GM18519 (cell line): ENCODE data around the gene ZFP36L2.

Source experiments
- ATAC-seq: cut with Tn5 transposase; IDR thresholded peaks from one replicate; pipeline ENCODE4 v1.9.1; 2021; ENCODE audit warnings: mild to moderate bottlenecking, moderate library complexity; ENCODE audit not compliant: unreplicated experiment, low FRiP score

Gene ZFP36L2

GRCh38 chr2:43226558-43226954 is at the start of gene ZFP36L2:
Gene ZFP36L2, minus strand, starts transcription at chr2:43226606. Its CDS starts 291 bp downstream, at chr2:43226315.
- ATAC-seq, result peak; percentile 46

DNA sequence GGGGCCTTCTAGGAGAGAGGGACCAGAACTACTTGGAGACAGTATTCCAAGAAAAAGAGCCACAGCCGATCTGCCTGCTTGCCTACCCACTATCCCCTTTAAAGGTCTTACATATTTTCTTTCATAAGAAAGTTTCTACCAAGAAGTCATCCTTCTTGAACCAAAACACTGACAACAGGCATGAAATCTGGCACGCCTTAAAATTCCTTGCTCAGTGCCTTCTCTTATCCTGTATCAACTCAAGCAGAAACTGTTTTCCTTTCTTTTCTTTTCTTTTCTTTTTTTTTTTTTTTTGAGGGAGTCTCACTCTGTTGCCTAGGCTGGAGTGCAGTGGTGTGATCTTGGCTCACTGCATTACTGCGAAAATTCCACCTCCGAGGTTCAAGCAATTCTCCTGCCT is 48.3 kb upstream of the ZFP36L2 start:
- no peak for ATAC-seq

DNA sequence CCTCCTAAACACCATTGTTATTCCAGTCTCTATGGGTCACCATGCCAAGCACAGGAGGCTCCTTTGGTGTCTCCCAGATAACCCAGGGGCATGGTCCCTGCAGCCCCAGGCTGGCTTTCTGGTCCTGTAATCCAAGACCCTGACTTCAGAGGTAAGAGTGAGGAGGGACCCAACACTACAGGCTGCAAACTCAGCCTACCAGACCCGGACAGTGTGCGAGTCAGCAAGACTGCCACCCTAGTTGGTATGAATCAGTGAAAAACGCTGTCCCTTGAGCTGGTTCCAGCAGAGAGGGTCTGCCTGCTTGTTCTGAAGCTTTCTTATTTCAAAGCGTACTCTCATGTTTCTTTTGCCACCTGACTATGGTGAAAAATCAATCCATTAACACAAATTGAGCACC is 47.6 kb upstream of the ZFP36L2 start:
- no peak for ATAC-seq

- ATAC-seq, result no peak
These were observed 47.1 kb upstream of the ZFP36L2 start for GRCh38 chr2:43273529-43273928.

- no peak for ATAC-seq
These were observed 44.7 kb upstream of the ZFP36L2 start for GRCh38 chr2:43270930-43271615.

DNA sequence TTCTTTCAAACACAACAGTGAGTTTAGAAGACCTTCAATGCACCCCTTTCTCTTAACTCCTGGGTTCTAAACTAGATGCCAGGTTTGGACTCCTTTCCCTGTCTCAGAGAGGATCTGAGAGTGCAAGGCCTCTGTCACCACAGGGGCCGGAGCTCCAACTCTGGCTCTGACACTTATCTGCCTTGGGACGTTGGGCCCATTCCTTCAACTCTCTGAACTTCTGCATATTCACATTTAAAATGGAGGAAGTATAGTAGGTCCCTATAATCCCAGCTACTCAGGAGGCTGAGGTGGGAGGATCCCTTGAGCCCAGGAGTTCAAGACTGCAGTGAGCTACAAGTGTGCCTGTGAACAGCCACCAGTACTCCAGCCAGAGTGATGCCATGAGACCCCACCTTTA is 44.1 kb upstream of the ZFP36L2 start:
- ATAC-seq, result no peak

- no peak for ATAC-seq
These were observed 43.3 kb upstream of the ZFP36L2 start for GRCh38 chr2:43269706-43270105.

DNA sequence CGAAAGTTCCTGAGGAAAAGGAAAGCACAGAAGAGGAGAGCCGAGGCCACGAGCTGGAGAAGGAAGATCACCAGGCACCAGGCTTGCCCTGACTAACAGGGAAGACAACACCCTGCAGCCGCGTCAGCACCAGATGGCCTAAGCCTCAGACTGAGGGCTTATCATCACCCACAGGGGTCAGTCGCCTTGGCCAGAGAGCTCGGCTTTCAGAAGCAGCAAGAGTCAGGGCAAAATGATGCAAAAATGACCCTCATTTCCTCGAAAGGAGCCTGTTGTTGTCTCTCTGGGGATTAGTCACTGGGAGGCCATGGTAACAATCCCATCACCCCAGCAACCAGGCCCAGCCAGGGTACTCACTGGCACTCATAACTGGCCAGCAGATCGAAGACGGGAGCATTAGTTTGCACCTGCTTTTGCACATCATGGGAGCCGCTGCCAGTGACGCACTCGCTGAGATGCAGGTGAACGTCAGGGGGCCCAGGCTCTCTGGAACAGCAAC is 42.7 kb upstream of the ZFP36L2 start:
- ATAC-seq, result no peak

- ATAC-seq, result no peak
These were observed 41.9 kb upstream of the ZFP36L2 start for GRCh38 chr2:43268066-43268953.

GRCh38 chr2:43267381-43267780 is 41.0 kb upstream of the ZFP36L2 start:
- no peak for ATAC-seq

- no peak for ATAC-seq
These were observed 40.3 kb upstream of the ZFP36L2 start for GRCh38 chr2:43266711-43267111.

DNA sequence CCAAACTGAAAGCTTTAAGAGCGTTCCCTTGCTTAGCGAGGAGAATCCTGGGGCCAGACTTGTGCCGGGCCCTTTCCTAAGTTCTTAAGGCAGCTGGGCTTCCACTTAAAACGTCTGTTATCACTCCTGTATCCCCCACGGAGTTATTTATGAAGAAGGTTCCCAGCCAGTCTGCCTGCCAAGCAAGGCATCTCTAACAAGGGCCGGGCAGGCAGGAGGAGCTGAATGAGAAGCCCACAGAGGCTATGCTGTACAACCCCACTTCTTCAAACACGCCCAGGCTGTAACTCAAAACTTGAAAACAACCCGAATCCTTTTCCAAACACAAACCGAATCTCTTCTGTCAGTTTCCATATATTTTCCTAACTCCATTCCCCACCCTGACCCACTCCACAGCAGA is 39.0 kb upstream of the ZFP36L2 start:
- no peak for ATAC-seq

DNA sequence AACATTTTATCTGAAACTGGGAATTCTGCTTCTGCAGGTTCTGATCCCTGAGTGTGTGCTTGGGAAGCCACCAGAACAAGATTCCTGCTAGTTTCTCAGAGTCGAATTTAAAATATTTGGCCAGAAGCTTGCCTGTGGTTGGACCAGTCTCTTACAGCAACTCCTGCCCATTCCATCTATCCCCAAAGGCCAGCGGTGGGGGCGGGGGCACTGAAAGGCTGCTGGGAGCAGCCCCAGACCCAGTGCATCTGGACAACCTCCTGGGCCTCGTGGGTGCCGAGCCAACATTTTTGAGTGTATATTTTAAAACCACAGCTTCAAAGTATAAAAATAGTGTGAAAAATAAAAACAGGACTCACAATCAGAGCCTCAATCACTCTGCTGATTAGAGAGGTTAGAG is 38.6 kb upstream of the ZFP36L2 start:
- no peak for ATAC-seq

DNA sequence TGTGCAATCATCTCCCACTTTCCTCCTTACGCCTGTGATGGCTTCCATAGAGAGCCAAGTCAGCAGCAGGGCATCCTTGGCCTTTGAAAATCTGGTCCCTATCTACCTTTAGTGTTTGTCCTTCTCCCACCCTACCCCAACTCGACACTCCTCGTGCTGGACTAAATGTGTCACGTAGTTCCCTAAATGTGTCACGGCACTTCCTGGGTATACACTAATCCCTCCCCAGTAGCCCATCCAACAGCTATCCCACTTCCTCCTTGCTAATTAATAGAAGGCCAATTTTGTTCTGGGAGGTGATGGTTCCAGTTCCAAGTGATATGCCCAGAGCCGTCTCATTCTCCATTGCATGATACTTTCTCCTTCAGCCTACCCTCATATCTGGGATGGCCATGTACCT is 36.5 kb upstream of the ZFP36L2 start:
- ATAC-seq, result no peak

DNA sequence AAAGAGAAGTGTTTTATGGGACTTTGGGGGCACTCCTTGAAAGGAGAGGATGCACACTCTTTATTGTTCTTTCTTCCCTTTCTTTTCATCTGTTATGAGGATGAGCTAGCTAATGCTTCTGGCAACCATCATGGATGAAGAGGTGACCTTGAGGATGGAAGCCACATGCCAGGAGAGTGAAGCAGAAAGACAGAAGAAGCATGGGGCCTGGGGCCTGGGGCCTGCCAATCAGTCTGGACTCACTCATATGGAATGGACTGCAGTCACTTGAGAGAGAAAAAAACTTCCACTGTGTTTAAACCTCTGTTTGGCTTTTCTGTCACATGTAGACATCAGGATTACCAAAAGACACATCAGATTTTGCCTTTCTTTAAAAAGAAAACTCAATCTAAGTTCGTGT is 35.8 kb upstream of the ZFP36L2 start:
- ATAC-seq, result no peak

DNA sequence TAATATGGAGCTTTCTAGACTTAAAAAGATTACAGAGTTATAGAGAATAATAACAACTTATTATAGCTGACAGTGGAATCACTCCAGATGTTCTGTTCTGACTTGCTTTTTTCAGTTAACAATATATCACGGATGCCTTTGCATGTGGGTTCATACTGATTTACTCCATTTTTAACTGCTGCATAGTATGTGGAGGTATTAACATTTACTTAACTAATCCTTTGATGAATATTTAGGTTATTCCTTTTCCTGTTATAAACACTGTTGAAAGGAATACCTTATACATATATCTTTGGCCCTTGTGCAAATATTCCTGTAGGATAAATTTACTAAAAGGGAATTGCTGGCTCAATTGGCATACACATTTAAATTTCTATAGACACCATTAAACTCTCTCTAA is 33.1 kb upstream of the ZFP36L2 start:
- ATAC-seq, result no peak

DNA sequence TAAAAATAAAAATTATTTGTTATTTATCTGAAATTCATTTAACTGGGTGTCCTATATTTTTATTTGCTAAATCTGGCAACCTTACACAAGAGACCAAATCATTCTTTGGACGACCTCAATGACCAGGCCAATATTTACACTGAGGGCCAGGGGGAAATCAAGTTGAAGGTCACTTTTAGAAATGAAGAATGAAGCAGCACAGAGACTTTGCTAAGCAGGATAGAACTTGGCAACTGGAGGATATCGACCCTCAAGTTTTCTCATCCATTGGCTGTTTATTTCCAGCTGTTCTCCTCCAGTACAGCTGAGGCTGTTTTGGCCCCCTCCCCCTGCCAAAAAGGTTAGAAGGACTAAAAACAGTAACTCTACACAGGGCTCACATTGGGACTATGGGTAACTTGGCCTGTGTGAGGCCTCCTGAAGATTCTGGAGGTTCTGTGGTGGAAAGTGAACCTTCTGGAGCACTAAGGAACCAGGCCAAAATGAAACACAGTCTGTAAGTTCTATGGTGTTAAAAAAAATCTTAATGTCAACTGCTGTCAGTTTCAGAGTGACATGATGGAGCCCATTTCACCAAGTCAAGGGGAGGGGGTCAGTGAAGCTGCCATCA is 32.2 kb upstream of the ZFP36L2 start:
- no peak for ATAC-seq

- no peak for ATAC-seq
These were observed 29.0 kb upstream of the ZFP36L2 start for GRCh38 chr2:43255296-43255910.

GRCh38 chr2:43254331-43254730 is 27.9 kb upstream of the ZFP36L2 start:
- no peak for ATAC-seq

DNA sequence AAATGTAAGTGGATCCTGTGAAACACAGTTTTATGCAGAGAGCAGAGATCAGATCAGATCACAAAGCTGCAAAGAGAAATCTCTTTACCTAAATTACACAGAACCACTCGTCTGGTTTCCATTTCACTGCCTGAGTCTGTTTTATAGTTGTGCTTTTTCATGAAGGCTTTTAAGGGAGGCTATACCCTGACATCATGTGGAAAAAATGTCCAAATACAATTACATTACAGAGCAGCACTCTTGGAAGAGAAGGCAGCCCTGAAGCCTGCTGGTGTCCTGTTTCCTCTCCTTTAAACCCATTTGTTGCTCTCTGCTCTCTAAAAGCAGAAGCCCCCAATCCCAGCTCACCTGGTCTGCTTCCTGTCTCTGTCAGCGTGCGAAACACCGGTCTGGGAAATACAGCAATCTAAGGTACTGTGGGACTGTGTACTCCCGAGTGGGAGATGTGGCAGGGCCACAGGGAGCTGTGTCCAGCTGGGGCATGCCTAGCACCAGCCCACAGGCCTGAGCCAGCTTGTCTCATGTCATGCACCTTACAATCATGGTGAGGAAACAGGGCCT is 24.8 kb upstream of the ZFP36L2 start:
- ATAC-seq, result no peak

- ATAC-seq, result no peak
These were observed 23.6 kb upstream of the ZFP36L2 start for GRCh38 chr2:43250015-43250414.
